BJ (cell line): ENCODE measurements around the gene THAP4. TPM values are rescaled to one million over a fixed set of nuclear protein-coding genes. Genes with fewer than 3 reads are reported as not detected.

Experiments
- CTCF ChIA-PET: fragments of 350-600 bp; formaldehyde crosslinking; extraction: SDS; loops from one replicate; lab custom pipeline; 2021; ENCODE audit warnings: antibody characterized with exemption, inconsistent platforms; lab: Yijun Ruan, JAX
- POLR2A ChIA-PET: fragments of 300-600 bp; sonication (Branson Sonifier 250); formaldehyde crosslinking; extraction: SDS; loops from one replicate; lab custom pipeline; 2021; ENCODE audit warnings: antibody characterized with exemption; lab: Charles Lee
- DNase-seq: peaks from one replicate; pipeline ENCODE4 v3.0.0-alpha.2; 2011; ENCODE audit warnings: low read depth
- H3K27me3 ChIP-seq: 2 replicates; pipeline ENCODE4 v1.6.0; 2011; ENCODE audit warnings: low read length; ENCODE audit not compliant: control insufficient read depth, insufficient read depth
- H3K36me3 ChIP-seq: 2 replicates; pipeline ENCODE4 v1.5.1; 2011; ENCODE audit warnings: low read length; ENCODE audit not compliant: control insufficient read depth, insufficient read depth
- H3K4me3 ChIP-seq: 2 replicates; pipeline ENCODE4 v1.5.1; 2011; ENCODE audit warnings: low read depth, mild to moderate bottlenecking, control low read depth, low read length
- polyA plus RNA-seq: library from polyadenylated mRNA; depleted of rRNA; stranded (reverse); fragments of >200 nt; gene quantifications from 2 replicates; pipeline ENCODE4 v1.2.3, GENCODE V29; 2011
- TF ChIP-seq, protein P1 (sequence below): IDR thresholded peaks from 2 replicates; pipeline ENCODE4 v1.5.1; 2011; ENCODE audit warnings: low read depth, mild to moderate bottlenecking, control low read depth, inconsistent platforms, low read length, moderate library complexity; ENCODE audit not compliant: insufficient read depth

Gene THAP4
- polyA plus RNA-seq, 1 experiment = 50.4 TPM

DNA sequence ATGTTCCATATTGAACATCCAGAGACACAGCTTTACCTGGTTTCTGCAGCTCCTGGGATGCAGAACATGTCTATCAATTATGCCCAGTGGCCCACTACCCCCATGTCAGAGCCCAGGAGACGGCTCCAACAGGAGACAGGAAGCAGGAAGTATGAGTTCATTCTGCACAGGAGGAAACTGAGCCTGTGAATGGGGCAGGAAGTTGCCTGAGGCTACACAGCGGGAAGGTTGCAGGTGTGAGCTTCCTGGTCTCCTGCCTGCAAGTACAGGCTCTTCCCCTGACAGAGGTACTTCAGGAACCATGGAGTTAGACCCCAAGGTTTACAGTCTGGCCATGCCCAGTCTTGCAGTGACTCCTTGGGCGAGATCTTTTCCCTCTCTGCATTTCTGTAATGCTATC, 81.2 kb downstream of the THAP4 start:
- DNase-seq = no peak
- no peak overlapping the region for H3K4me3 ChIP-seq
- no peaks in the 10 kb centered on the region for H3K36me3 ChIP-seq
- TF ChIP-seq, protein P1, sequence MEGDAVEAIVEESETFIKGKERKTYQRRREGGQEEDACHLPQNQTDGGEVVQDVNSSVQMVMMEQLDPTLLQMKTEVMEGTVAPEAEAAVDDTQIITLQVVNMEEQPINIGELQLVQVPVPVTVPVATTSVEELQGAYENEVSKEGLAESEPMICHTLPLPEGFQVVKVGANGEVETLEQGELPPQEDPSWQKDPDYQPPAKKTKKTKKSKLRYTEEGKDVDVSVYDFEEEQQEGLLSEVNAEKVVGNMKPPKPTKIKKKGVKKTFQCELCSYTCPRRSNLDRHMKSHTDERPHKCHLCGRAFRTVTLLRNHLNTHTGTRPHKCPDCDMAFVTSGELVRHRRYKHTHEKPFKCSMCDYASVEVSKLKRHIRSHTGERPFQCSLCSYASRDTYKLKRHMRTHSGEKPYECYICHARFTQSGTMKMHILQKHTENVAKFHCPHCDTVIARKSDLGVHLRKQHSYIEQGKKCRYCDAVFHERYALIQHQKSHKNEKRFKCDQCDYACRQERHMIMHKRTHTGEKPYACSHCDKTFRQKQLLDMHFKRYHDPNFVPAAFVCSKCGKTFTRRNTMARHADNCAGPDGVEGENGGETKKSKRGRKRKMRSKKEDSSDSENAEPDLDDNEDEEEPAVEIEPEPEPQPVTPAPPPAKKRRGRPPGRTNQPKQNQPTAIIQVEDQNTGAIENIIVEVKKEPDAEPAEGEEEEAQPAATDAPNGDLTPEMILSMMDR = no peak
- H3K27me3 ChIP-seq = no peaks in the 10 kb centered on the region
- ChIA-PET CTCF (interaction anchor here (1.2 kb wide), 1 partner anchor 48 kb away, joined by 3 read pairs; the partner anchor contains the start of gene STK25), POLR2A (no interaction called here)

DNA sequence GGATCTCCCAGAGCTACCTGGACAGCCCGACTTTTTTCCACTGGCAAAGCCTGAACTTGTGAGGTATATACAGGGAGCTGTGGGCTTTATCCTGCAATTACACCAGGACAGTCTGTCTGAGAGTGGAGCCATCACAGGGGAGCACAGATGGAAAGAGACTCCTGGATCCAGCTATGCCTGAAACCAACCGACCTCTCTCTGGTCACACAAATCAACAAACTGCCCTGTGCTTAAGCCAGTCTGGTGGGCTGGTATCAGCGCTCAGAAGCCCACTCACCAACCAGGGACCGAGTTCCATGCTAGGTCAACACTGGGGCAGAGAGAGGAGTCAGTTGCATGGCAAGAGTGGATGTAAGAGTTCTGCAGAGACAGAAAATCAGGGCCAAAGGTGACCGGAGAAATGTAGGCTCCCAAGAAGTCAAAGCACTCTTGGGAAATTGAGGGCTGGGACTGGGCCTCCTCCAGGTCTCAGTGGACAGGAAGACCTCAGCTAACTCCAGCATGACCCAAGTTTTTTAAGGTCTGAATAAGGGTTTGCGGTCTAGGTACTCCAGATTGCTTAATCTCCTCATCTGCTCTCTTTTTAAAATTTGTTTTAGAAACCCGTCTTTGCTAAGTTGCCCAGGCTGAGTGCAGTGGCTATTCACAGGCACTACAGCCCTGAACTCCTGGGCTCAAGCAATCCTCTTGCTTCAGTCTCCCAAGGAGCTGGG, 82.2 kb downstream of the THAP4 start:
- no peak for DNase-seq
- Histone ChIP-seq H3K4me3 (no peak overlapping the region), H3K27me3 (no peaks in the 10 kb centered on the region), H3K36me3 (no peaks in the 10 kb centered on the region)
- TF ChIP-seq, protein P1 = no peak
- ChIA-PET CTCF (interaction anchor here (0.7 kb wide), 1 partner anchor 68 kb away, joined by 3 read pairs; no protein-coding TSS in a partner anchor), POLR2A (no interaction called here)

DNA sequence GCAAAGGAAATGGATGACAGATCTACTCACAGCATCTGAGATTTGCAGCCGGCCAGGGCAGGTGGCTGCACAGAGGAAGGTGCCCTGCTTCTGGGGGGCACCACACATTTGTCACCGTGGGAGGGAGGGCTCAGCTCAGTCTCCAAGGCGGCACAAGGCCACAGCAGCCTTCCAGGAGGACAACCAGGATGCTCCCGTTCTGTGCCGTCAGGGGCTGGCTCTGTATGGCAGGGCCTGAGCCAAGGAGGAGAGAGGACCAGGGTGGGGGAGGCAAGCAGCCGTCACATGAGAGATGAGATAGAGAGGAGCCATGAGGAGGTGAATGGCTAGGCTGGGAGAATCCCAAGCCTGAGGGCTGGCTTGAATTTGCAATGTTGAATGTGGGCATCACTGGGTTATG, 83.0 kb downstream of the THAP4 start:
- Histone ChIP-seq H3K4me3 (no peak overlapping the region), H3K36me3 (no peaks in the 10 kb centered on the region), H3K27me3 (no peaks in the 10 kb centered on the region)
- no peak for DNase-seq
- ChIA-PET POLR2A (no interaction called here), CTCF (no interaction called here)
- TF ChIP-seq, protein P1 = no peak

DNA sequence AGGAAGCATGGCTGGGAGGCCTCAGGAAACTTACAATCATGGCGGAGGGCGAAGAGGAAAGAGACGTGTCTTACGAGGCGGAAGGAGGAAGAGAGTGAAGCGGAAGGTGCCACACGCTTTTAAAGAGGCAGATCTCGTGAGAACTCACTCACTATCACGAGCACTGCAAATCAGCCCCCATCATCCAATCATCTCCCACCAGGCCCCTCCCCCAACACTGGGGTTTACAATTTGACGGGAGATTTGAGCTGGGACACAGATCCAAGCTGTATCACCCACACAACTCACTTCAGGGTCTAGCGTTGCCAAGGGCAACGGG, 83.5 kb downstream of the THAP4 start:
- DNase-seq = no peak
- CTCF ChIA-PET = no interaction called here
- no peaks in the 10 kb centered on the region for H3K36me3 ChIP-seq
- no peak overlapping the region for H3K4me3 ChIP-seq
- POLR2A ChIA-PET = no interaction called here
- H3K27me3 ChIP-seq = no peaks in the 10 kb centered on the region
- TF ChIP-seq, protein P1 = no peak

- no peak for DNase-seq
- H3K36me3 ChIP-seq = no peaks in the 10 kb centered on the region
- H3K4me3 ChIP-seq = no peak overlapping the region
- no peaks in the 10 kb centered on the region for H3K27me3 ChIP-seq
- POLR2A ChIA-PET = no interaction called here
- CTCF ChIA-PET = no interaction called here
- TF ChIP-seq, protein P1 = no peak
Observed at GRCh38 chr2:241551998-241552737, 84.8 kb downstream of the THAP4 start.
